GM19035 (cell line): ENCODE data around the gene C1orf210.

Experiments used
- ATAC-seq: cut with Tn5 transposase; IDR thresholded peaks from one replicate; pipeline ENCODE4 v1.9.1; 2021; ENCODE audit not compliant: unreplicated experiment

The C1orf210 gene

GRCh38 chr1:43285269-43285990 is at the start of gene C1orf210:
TSS of gene C1orf210 (minus strand) at chr1:43285581. CDS start at chr1:43283270, 2,311 bp downstream.
- no peak for ATAC-seq

- ATAC-seq = no peak
Measured at GRCh38 chr1:43334453-43335205, 49.2 kb upstream of the C1orf210 start.

- no peak for ATAC-seq
Measured at GRCh38 chr1:43331688-43332087, 46.3 kb upstream of the C1orf210 start.

DNA sequence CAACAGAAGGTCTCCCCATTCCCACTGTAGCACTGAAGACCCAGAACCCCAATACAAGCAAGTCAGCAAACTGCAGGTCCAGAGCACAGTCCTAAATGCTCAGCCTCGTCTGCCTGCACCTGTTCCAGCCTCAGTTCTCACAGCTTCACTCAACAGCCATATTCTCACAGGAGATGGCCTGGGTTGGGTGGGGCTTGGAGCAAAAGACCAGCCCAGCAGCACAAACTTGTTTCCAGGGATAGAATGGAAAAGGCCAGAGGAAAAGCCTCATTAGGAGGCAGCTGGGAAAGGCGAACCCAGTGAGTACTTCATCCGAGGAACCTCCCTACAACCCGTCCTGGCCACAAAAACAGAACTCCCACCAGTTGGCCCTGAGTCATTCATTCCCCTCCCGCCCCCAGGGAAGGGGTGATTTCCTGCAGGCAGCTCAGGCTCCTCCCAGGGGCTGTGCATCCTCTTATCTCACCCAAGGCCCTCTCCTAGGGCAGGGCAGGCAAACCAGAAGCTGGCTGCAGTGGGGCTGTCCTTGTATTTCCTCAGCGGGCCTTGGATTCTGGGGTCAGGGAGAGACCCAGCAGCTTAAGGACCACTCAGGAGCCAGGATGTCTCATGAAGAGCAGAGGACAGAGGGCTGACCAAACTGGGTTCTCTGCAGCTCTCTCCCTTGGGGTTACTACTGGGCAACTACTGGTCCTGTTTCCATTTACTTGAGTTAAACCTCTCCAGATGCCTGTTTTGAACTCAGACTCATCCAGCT is 44.8 kb upstream of the C1orf210 start:
- ATAC-seq = no peak

- ATAC-seq = no peak
Measured at GRCh38 chr1:43327549-43328292, 42.3 kb upstream of the C1orf210 start.

DNA sequence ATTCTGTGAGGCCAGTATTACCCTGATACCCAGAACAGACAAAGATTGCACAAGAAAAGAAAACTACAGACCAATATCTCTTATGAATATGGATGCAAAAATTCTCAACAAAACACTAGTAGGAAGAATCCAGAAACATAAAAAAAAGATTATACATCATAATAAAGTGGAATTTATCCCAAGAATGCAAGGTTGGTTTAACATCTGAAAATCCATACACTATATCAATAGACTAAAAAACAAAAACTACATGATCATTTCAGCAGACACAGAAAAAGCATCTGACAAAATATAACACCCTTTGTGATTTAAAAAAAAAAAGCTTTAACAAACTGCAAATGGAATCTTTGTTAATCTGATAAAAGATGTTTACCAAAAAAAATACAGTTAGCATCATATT is 40.0 kb upstream of the C1orf210 start:
- ATAC-seq = no peak

- ATAC-seq = no peak
Measured at GRCh38 chr1:43324810-43325209, 39.4 kb upstream of the C1orf210 start.

- ATAC-seq = no peak
Measured at GRCh38 chr1:43322506-43322905, 37.1 kb upstream of the C1orf210 start.

DNA sequence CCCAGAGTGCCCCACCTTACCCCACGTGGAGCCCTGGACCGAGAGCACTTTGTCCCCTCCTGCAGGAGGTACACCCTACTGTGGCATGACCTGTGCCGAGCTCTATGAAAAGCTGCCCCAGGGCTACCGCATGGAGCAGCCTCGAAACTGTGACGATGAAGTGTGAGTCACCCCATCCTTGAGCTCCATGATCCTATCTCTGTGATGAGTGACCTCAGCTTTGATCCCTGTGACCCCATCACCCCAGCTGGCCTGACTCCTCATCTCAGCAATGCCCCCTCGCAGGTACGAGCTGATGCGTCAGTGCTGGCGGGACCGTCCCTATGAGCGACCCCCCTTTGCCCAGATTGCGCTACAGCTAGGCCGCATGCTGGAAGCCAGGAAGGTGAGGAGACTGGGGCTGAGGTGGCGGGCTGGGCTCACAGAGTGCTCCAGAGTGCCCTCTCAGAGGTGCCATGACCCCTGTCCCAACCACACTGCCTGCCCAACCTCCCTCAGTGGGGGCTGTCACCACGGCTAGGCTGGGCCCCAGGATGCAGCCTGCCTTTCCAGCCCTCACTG is 36.0 kb upstream of the C1orf210 start:
- ATAC-seq = no peak

- no peak for ATAC-seq
Measured at GRCh38 chr1:43319766-43320165, 34.4 kb upstream of the C1orf210 start.

DNA sequence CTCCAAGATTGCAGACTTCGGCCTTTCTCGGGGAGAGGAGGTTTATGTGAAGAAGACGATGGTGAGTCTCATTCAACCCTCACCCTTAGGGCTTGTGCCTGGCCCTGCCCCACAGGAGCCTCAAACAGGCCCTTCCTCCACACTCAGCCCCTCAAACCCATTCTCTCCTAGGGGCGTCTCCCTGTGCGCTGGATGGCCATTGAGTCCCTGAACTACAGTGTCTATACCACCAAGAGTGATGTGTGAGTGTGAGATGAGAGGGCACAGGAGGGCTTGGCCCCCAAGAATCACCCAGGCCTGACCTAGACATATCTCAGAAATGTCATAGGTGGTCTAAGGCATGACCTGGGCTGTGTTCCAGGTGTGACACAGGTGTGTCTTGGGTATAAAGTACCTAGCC is 33.9 kb upstream of the C1orf210 start:
- no peak for ATAC-seq

DNA sequence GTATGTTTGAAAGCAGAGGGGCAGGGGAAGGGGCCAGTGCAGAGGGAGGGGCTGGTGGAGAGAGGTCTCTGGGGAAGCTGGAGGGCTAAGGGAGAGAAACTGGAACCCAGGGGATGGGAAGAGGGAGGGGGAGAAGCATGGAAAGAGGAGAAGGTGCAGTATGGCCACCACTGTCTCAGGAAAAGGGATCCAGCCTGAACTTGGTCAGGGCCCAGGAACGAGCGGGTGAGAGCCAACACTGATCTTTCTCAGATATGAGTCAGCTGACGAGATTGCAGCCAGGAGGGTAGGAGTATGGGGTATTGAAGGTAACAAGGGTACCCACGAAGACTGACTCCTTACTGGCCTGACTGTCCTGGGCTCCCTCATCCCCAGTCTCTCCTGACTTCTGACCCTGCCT is 33.5 kb upstream of the C1orf210 start:
- ATAC-seq = no peak

DNA sequence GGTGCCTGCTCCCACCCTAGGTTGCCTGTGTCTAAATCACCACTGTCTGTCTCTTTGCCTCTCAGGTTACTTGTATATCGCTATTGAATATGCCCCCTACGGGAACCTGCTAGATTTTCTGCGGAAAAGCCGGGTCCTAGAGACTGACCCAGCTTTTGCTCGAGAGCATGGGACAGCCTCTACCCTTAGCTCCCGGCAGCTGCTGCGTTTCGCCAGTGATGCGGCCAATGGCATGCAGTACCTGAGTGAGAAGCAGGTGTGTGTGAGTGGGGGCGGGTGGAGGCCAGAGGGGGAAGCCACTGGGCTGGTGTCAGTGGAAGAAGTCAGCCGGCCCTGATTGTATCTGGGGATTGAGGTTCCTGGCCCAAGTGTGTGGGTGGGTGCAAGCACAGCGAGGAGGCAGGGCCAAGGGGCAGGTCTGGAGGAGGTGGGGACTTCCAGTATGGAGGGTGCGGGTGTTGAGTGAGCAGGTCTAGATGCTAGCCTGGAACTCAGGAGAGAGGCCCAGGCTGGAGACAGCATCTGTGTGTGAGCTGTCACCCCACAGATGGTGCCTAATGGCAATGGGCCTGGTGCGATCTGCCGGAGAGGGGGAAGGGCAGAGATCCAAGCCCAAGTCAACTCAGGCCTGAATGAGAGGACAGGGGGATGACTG is 32.6 kb upstream of the C1orf210 start:
- ATAC-seq = no peak

DNA sequence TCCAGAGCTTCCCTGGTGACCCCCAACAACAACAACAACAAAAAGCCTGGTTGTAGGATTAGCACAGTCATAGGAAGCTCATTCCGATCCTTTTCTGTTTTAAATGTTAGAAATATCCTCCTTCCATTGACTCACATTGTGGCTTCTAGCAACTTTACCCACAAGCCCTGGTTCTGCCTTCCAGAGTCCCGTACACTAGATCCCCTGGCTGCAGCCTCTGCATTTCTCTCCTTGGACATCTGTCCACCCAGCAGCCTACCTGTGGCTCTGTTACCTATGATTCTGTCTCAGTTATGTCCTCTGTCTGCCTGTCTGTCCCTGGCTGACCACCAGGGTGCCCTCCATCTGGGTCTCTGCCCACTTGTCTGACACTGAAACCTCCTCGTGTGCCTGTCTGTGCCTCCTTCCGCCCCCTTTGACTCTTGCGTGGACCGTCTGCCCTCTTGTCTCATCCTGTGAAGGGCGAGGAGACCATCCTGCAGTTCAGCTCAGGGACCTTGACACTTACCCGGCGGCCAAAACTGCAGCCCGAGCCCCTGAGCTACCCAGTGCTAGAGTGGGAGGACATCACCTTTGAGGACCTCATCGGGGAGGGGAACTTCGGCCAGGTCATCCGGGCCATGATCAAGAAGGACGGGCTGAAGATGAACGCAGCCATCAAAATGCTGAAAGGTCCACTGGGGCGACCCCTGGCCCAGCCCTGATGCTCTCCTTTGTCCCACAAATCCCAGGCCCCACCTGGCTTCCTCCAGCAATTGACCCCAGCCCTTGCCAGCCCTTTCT is 31.5 kb upstream of the C1orf210 start:
- ATAC-seq = no peak

DNA sequence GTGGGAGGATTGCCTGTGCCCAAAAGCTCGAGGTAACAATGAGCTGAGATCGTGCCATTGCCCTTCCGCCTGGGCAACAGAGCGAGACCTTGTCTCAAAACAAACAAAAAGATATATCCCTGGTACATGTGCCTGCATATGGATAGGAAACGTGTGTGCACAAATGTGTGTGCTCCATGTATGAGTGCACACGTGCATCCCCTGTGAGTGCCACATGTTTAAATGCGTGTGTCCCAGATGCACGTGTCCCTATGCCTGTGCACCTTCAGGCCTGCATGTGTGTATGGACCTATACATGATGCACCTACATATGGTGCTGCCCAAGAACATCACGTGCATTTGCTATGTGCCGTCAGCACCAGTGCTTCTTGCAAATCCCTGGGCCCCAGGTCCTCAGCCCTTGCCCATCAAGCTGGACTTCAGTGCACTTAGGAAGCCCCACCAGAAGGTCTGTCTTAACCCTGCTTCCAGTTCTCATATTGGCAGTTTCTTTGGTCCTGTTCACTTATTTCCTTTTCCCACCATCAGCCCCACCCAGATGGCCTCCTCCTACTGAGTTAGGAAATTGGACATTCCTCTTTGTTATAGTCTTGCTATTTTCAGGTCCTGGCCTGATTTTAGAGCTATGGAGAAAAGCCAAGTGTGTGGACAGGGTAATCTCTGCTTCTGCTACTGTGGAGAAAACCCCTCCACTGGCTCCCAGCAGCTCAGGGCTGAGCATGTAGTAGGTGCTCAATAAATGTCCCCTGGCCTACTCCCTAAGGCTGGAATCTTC is 30.8 kb upstream of the C1orf210 start:
- ATAC-seq = no peak

- ATAC-seq = no peak
Measured at GRCh38 chr1:43315481-43315880, 30.1 kb upstream of the C1orf210 start.

DNA sequence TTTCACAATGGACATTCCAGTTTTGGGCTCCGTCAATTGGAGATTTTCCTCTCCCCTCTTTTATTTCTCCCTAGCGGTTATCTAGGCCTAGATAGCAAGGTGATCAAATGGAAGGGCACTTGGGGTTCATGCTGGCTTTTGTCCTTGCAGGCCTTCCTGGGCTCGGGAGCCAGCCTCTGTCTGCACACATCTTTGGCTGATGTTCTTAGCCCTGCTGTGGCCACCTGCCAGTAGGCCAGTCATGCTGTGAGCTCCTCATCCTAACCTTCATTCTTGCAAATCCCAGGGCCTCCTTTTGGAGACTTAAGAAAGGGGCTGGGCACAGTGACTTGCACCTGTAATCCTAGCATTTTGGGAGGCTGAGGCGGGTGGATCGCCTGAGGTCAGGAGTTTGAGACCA is 28.9 kb upstream of the C1orf210 start:
- no peak for ATAC-seq

DNA sequence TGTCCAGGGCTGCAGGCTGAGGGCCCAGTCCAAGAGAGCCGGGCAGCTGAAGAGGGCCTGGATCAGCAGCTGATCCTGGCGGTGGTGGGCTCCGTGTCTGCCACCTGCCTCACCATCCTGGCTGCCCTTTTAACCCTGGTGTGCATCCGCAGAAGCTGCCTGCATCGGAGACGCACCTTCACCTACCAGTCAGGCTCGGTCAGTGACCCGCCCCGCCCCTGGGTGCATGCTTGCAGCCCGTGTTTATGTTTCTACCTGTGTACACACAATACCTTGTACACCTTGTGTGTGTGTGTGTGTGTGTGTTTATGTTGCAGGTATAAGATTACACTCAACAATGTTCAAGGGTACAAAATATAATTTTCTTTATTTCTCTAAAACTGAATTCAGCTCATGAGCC is 28.4 kb upstream of the C1orf210 start:
- no peak for ATAC-seq
